OCI-LY3 (cell line): Measurements from ENCODE around the gene UBAC2.

Experiments used
- CTCF ChIP-seq: fragments of 200-600, 300-600 bp; sonication (generic); IDR thresholded peaks from 2 replicates; pipeline ENCODE4 v1.5.1; 2014; ENCODE audit warnings: antibody characterized with exemption, low read length, low read depth
- EZH2phosphoT487 ChIP-seq: fragments of 200-600 bp; shearing (Covaris generic); IDR thresholded peaks from 2 replicates; pipeline ENCODE4 v1.6.1; 2018; ENCODE audit warnings: antibody characterized with exemption, mixed run types, low read depth

- TF ChIP-seq CTCF = no peak
- TF ChIP-seq EZH2phosphoT487 = no peak
Measured at GRCh38 chr13:99193152-99193551, 7.5 kb upstream of the UBAC2 start.
